Fibroblast of villous mesenchyme (primary cell): ENCODE measurements around the gene KDM2B. TPM values are rescaled to one million over a fixed set of nuclear protein-coding genes. Genes with fewer than 3 reads are reported as not detected.

Experiments used
- DNase-seq: peaks from one replicate; pipeline ENCODE4 v3.0.0-alpha.2; 2010; ENCODE audit warnings: low read depth
- H3K4me3 ChIP-seq: 2 replicates; pipeline ENCODE4 v1.5.1; 2011; ENCODE audit warnings: low read depth, mild to moderate bottlenecking, low read length
- total RNA-seq: library from RNA; depleted of rRNA; stranded (reverse); fragments of >200 nt; gene quantifications from 2 replicates; pipeline ENCODE4 v1.2.3, GENCODE V29; 2012
- TF ChIP-seq, protein P1 (sequence below): IDR thresholded peaks from 2 replicates; pipeline ENCODE4 v1.5.1; 2012; ENCODE audit warnings: low read depth, mild to moderate bottlenecking, low read length; ENCODE audit not compliant: insufficient read depth

Gene KDM2B
- total RNA-seq, 1 donor: 28.1 TPM

DNA sequence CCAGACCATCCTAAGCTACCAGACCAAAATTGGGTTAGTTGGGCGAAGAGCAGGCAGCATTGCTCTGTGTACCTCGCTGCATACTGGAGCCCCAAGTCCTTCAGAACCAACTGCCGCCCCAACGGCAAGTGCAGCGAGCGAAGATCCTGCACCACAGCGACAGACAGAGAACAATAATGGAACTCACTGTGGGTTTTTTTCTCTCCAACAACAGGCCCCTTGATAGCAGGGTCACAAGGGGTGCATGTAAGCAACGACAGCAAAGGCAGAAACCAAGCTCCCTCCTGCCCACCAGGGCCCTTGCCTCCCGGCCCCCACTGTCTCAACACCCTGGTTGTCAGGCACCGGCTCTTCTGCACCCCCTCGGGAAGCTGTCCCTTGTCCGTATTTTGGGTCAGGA, 141.9 kb downstream of the KDM2B start:
- no peak for DNase-seq
- TF ChIP-seq, protein P1, sequence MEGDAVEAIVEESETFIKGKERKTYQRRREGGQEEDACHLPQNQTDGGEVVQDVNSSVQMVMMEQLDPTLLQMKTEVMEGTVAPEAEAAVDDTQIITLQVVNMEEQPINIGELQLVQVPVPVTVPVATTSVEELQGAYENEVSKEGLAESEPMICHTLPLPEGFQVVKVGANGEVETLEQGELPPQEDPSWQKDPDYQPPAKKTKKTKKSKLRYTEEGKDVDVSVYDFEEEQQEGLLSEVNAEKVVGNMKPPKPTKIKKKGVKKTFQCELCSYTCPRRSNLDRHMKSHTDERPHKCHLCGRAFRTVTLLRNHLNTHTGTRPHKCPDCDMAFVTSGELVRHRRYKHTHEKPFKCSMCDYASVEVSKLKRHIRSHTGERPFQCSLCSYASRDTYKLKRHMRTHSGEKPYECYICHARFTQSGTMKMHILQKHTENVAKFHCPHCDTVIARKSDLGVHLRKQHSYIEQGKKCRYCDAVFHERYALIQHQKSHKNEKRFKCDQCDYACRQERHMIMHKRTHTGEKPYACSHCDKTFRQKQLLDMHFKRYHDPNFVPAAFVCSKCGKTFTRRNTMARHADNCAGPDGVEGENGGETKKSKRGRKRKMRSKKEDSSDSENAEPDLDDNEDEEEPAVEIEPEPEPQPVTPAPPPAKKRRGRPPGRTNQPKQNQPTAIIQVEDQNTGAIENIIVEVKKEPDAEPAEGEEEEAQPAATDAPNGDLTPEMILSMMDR: no peak
- no peak overlapping the region for H3K4me3 ChIP-seq

DNA sequence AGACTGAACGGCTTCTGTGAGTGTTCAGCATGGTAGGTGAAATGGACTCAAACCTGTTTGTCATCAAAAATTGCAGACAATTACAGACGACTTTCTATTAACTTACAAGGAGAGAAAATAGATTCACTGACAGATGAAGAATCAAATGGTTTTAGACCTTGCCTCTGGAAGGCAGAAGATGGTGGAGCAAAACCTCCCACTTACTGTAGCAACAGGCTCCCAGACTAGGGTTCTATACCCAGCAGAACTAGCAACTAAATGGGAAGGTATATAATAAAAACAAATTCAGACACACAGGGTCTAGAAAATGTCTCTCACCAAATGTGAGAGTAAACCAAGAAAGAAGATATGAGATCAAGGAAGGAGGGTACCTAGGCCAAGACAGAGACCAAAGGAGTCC, 144.1 kb downstream of the KDM2B start:
- TF ChIP-seq, protein P1: no peak
- DNase-seq: no peak
- no peak overlapping the region for H3K4me3 ChIP-seq

DNA sequence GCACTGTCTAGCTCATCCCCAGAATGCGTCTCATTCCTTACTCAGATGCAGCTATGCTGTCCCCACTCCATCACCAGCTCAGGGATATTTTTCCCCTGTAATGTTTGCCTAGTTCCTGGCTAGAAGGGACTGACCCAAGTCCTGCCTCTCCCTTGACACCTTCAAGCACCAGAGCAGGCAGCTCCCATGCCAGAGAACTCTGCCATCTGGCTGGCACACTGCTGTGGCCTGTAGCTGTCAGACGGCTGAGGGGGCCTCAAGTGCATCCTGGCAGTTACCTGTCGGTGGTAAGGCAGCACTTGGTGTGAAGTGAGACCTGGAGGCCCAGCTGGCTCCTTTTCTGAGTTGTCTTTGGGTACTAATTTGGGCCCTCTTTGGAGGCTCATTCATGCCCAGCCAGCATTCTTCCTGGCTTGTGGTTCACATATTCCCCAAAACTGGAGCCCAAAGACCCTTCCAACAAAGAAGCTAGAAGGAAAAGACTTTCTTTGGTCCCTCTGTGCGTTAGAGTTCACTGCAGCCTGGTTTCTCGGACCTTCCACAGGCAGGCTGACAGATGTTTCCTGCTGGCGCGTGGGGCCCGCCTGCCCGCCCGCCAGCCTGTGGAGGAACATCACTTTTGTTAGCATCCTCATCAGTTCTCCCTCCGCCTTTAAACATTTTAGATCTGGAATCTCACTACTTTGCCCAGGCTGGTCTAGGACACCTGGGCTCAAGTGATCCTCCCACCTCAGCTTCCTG, 147.9 kb downstream of the KDM2B start:
- DNase-seq: no peak
- H3K4me3 ChIP-seq: no peak overlapping the region
- TF ChIP-seq, protein P1: no peak

DNA sequence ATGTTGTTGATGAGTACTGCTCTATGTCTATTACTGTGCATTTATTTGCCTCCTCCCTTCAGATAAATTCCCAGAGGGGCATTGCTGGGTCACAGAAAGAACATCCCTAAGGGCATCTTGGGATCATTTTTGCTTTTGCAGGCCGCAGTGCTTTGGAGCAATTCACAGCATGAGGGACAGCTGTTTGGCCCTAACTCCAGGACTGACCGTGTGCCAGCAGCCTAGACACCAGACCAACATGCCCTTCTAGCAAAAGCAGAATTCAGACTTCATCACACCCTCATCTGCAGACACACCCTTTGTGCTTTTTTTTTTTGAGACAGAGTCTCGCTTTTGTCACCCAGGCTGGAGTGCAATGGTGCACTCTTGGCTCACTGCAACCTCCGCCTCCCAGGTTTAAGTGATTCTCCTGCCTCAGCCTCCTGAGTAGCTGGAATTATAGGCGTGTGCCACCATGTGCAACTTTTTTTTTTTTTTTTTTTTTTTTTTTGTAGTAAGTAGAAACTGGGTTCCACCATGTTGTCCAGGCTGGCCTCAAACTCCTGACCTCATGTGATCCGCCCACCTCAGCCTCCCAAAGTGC, 149.9 kb downstream of the KDM2B start:
- DNase-seq: no peak
- TF ChIP-seq, protein P1: no peak
- H3K4me3 ChIP-seq: no peak overlapping the region

DNA sequence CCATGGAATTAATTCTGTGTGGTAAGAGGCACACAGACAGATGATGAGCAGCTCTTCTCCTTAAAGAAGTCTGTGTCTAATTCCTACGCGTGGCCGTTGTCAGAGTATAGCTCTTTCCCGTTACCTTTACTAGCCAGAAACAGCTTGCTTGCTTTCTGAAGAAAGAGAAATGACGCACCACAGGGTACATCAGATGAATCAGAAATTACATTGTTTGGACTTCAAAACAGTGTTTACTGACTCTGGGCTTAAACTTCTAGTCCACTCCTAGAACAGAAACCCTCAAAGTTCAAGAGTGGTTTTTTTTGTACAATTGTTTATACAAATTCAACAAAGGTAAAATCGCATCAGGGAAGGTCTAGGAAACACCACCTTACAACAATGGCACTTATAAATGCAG, 151.9 kb downstream of the KDM2B start:
- no peak overlapping the region for H3K4me3 ChIP-seq
- no peak for DNase-seq
- TF ChIP-seq, protein P1: no peak

DNA sequence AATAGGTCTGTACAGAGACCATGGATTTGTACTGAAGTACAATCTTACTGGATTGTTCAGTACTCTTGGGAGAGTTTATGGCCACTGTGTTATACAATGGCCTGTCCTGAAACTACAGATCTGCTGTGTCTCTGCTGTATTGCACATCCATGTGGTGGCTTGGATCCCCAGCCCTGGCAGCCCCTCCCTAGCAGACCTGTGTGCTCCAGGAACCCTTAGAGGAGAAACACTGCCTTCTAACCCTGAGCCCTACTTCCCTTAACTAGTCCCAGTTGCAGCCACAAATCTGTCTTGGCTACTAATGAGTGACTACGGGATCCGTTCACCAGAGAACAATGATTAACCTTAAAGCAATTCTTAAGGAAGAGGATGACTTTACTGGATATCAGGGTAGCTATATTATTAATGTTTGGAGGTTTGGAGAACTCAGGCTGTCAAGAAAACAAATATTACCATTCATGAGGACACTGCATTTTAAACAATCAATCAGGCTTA, 153.2 kb downstream of the KDM2B start:
- H3K4me3 ChIP-seq: no peak overlapping the region
- TF ChIP-seq, protein P1: no peak

More for the DNA sequence above, 153.2 kb downstream of the KDM2B start:
- DNase-seq: no peak
